Endothelial cell of umbilical vein (primary cell): Measurements from ENCODE around the gene CARNS1.

Experiments
- CTCF ChIP-seq, 2 donors: IDR thresholded peaks; 1 replicate in 1 of 2; 2 replicates in 1 of 2; pipeline ENCODE4 v1.5.1; 2011; ENCODE audit warnings: low read length in 2 of 2, mild to moderate bottlenecking in 2 of 2, moderate library complexity in 2 of 2, control low read depth in 1 of 2, inconsistent platforms in 1 of 2, low read depth in 1 of 2; ENCODE audit not compliant: insufficient read depth in 1 of 2; ENCODE audit errors: extremely low read depth in 1 of 2
- EZH2 ChIP-seq: IDR thresholded peaks from 2 replicates; pipeline ENCODE4 v1.6.1; 2012; ENCODE audit warnings: borderline replicate concordance, low read depth, mild to moderate bottlenecking, moderate library complexity, low read length, inconsistent platforms; ENCODE audit not compliant: severe bottlenecking
- FOS ChIP-seq: IDR thresholded peaks from 2 replicates; pipeline ENCODE4 v1.6.1; 2011; ENCODE audit warnings: mild to moderate bottlenecking, low read length, moderate library complexity, borderline replicate concordance; ENCODE audit not compliant: insufficient read depth
- GATA2 ChIP-seq: IDR thresholded peaks from 2 replicates; pipeline ENCODE4 v1.7.0; 2011; ENCODE audit warnings: low read depth, mild to moderate bottlenecking, moderate library complexity, mixed read lengths, low read length; ENCODE audit not compliant: insufficient read length, insufficient read depth
- JUN ChIP-seq: IDR thresholded peaks from 2 replicates; pipeline ENCODE4 v1.6.1; 2011; ENCODE audit warnings: borderline replicate concordance, low read depth; ENCODE audit not compliant: insufficient read length, insufficient read depth
- MAX ChIP-seq: IDR thresholded peaks from 2 replicates; pipeline ENCODE4 v1.6.1; 2011; ENCODE audit not compliant: insufficient read depth, insufficient read length
- MYC ChIP-seq: IDR thresholded peaks from one replicate; pipeline ENCODE4 v1.6.1; 2011; ENCODE audit warnings: mild to moderate bottlenecking, low read depth, low read length
- POLR2A ChIP-seq: IDR thresholded peaks from 2 replicates; pipeline ENCODE4 v1.6.1; 2012; ENCODE audit warnings: low read depth, mild to moderate bottlenecking, control low read depth, low read length
- POLR2AphosphoS5 ChIP-seq: IDR thresholded peaks from 2 replicates; pipeline ENCODE4 v1.6.1; 2012; ENCODE audit warnings: low read depth, mild to moderate bottlenecking, control low read depth, low read length, moderate library complexity; ENCODE audit not compliant: insufficient read depth

DNA sequence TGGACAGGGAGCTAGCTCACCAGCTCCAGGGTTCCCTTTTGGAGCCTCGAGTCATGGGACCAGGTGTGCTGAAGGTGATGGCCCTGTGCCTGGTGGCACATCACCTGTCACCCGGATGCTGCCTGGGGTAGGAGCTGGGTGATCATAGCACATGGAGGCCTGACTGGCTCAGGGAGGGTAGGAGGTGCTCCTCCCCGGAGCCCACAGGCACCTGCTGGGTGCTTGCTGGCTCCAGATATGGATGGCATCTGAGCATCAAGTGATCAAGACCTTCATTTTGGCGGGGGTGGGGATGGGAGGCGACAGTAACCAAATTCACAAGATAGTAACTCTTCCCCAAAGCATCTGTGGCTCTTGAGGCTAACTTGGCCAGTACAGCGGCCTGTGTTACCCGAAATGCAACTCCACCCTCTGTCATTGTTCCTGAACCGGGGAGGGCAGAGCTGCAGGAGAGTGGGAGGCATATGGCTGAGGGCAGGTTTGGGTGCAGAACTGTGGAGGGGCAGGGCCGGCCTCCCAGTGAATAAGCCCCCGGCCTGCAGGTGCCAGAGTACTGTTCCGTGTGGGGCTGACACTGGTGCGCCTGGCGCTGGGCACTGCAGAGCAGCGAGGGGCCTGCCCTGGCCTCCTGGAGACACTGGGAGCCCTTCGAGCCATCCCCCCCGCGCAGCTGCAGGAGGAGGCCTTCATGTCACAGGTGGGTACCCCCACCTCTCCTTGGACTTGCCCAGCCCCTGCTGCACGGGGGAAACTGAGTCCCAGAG, 6.9 kb upstream of the CARNS1 start:
- TF ChIP-seq CTCF (IDR thresholded peaks at IDR 0.05; ENCODE audit: extremely low read depth in 1 of 2, insufficient read depth in 1 of 2, low read depth in 1 of 2, low read length in 2 of 2) = no peak
- TF ChIP-seq POLR2AphosphoS5 = no peak
- no peak for TF ChIP-seq POLR2A
- TF ChIP-seq MAX = no peak
- TF ChIP-seq FOS = no peak
- no peak for TF ChIP-seq EZH2
- no peak for TF ChIP-seq JUN
- TF ChIP-seq GATA2 = no peak
- no peak for TF ChIP-seq MYC
